ENCODE data around the gene HTRA3. TPM values are rescaled to one million over a fixed set of nuclear protein-coding genes. Genes with fewer than 3 reads are reported as not detected.
A peak's percentile ranks its signal among the peaks of the same experiment; 100 is the strongest.

The HTRA3 gene
- total RNA-seq, 1 donor from 2014 or later, result 131 TPM

DNA sequence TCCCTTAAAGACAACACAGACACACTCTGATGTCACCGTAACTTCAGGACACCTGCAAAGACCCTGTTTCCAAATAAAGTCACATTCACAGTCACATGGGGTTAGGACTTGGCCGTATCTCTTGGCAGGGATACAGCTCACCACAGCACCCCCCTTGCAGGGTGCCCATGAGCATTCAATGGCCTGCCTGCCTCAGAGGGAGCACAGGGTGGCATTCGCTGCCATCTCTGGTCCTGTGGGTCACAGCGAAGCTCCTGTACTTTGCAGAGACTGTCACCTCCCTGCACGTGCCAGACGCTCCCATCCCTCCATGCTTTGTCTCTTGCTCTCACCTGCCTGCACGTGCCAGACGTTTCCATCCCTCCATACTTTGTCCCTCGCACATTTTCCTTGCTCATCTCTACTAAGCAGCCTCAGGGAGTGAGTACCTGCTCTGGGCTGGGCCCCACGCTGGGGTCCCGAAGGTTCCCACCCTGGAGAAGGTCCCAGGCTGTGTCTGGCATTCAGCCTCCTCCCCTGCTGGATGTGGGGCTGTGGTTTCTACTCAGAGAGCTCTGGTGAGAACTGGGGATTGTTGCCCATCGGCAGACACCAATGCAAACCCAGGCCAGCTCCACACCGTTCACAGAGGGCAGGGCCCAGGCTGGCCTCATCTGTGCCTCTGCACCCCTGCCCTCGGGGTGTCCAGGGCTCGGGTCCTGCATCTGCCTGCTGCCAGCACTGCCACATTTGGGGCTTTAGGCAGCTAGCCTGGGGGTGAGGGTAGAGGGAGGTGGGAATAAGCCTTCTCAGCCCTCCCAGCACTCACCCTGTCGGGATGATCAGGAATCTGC is 15.8 kb downstream of the HTRA3 start:
- DNase-seq (ENCODE audit: missing footprints), result peak; percentile 63
- ATAC-seq, result peak; percentile 29
- intact Hi-C loops (cut with DNase I), result no loop called here

- intact Hi-C loops (cut with DNase I), result no loop called here
- ATAC-seq, result peak; percentile 75
- DNase-seq (ENCODE audit: missing footprints), result peak; percentile 81
These were observed 16.6 kb downstream of the HTRA3 start for GRCh38 chr4:8285976-8286718.

GRCh38 chr4:8286719-8287342 is 17.3 kb downstream of the HTRA3 start:
- DNase-seq (ENCODE audit: missing footprints), result peak; percentile 45
- intact Hi-C loops (cut with DNase I), result no loop called here
- ATAC-seq, result no peak

- DNase-seq (ENCODE audit: missing footprints) (peak; percentile 0), ATAC-seq (no peak)
- intact Hi-C loops (cut with DNase I), result no loop called here
These were observed 18.1 kb downstream of the HTRA3 start for GRCh38 chr4:8287343-8288280.

DNA sequence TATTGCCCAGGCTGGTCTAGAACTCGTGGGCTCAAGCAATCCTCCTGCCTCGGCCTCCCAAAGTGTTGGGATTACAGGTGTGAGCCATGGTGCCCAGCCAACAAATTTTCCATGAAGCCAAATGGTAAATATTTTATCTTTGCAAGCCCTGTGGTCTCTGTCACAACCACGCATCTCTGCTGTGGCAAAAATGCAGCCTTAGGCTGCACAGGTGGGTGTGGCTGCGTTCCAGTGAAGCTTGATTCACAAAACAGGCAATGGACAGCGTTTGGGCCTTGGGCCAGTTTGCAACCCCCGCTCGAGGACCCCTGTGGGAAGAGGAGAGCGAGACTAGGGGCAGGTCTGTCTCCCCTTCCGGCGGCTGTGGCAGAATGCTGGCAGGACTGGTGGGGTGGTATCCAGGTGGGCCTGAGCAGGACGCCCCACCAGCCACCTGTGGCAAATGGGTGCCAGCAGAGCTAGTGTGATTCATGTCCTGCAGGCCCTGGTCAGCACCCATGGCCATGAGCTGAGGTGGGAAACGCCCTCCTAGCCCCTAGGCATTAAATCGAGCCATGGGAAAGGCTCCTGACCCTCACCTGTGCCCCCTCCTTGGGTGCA is 19.7 kb downstream of the HTRA3 start:
- DNase-seq (ENCODE audit: missing footprints), result peak; percentile 26
- intact Hi-C loops (cut with DNase I), result no loop called here
- ATAC-seq, result no peak

DNA sequence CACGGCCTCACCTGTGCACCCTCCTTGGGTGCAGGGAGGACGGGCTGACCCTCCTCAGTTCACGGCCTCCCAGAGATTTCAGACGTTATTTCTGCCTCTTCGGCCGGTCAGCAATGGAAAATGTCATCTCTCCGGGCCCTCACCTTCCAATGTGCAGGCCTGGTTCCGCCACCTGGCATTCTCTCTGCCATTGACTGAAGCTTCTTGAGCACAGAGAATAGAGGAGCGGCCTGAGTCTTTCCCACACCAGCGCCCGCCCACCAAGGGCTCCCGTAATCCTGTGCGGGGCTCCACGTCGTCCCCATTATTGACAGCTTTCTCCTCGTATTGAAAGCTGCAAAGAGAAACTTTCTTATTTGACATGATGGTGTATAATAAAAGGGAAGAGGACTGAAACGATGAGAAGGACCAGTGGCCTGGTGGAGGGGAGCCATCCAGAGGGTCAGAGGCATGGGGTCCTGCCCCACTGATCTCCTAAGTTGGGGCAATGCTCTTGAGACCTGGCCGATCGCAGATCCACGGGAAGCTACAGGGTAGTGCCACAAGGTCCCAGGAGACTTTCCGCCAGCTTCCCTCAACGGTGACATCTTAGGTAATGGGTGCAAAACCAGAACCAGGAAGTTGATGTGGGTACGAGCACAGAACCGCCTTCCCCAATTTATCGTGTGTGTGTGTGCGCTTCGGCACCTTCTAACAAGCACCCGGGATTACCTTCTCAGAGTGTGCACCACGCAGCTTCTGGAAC is 20.6 kb downstream of the HTRA3 start:
- no peak for ATAC-seq
- peak; percentile 32 for DNase-seq (ENCODE audit: missing footprints)
- intact Hi-C loops (cut with DNase I), result no loop called here

DNA sequence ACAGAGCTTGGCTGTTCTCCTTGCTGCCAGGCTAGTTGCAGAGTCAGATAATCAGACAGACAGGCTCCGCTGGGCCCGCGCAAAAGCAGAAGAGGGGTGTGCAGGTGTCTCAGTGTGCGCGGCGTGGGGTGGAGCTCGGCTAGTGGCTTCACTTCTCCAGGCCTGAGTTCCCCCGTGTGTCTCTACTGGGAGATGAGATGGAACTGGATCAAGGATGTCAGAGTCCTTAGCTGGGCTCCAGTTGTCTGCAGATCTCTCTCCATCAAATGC is 21.1 kb downstream of the HTRA3 start:
- DNase-seq (ENCODE audit: missing footprints) (no peak), ATAC-seq (no peak)
- intact Hi-C loops (cut with DNase I), result no loop called here

GRCh38 chr4:8291036-8291682 is 21.6 kb downstream of the HTRA3 start:
- intact Hi-C loops (cut with DNase I), result no loop called here
- ATAC-seq (no peak), DNase-seq (ENCODE audit: missing footprints) (peak; percentile 31)

- DNase-seq (ENCODE audit: missing footprints), result peak; percentile 11
- intact Hi-C loops (cut with DNase I), result no loop called here
- no peak for ATAC-seq
These were observed 22.3 kb downstream of the HTRA3 start for GRCh38 chr4:8291701-8292477.

- peak; percentile 9 for DNase-seq (ENCODE audit: missing footprints)
- ATAC-seq, result no peak
- intact Hi-C loops (cut with DNase I), result no loop called here
These were observed 23.0 kb downstream of the HTRA3 start for GRCh38 chr4:8292478-8293107.

DNA sequence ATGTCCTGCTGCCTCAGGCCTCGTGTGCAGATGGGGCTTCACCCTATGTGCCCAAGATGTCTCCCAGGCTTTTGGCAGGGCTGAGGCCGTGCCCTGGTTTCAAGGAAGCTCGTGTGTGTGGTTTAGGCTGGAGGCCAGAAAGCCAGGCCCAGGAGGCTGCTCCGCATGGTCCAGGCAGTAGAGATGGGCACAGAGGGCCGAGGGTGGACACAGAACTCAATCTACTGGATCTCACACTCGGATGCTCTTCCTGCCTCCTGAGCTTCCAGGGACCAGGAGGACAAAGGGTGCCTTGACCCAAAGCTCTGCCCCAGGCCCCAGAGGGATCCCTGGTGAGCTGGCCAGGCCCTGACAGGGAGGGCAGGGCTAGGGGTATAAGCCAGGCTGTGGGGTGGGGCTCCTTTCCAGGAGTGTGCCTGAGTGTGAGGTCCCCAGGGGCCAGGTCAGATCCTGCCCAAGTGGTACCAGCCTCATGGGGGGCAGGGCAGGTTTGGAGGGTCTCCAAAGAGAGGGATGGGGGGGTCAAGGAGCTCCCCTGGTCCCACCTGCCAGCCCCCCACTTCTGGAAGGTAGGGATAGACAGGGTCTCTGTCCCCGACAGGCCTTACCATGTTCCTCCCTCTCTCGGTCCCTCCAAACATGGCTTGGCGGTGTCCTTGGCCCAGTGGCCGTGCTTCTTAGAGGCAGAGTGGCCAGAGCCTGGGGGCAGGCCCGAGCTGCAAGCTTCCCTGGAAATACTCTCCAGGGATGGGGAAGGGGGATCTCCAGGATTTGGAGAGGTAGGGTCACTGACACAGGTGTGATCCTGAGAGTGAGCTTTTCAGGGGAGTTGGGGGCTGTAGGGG is 23.8 kb downstream of the HTRA3 start:
- DNase-seq (ENCODE audit: missing footprints) (peak; percentile 34), ATAC-seq (no peak)
- intact Hi-C loops (cut with DNase I), result no loop called here

GRCh38 chr4:8294036-8294435 is 24.5 kb downstream of the HTRA3 start:
- peak; percentile 31 for DNase-seq (ENCODE audit: missing footprints)
- intact Hi-C loops (cut with DNase I), result no loop called here

GRCh38 chr4:8294775-8295174 is 25.2 kb downstream of the HTRA3 start:
- intact Hi-C loops (cut with DNase I), result no loop called here
- DNase-seq (ENCODE audit: missing footprints) (no peak), ATAC-seq (no peak)

More at GRCh38 chr4:8294036-8294435, 24.5 kb downstream of the HTRA3 start:
- ATAC-seq, result no peak

GRCh38 chr4:8295471-8295870 is 25.9 kb downstream of the HTRA3 start:
- intact Hi-C loops (cut with DNase I), result no loop called here
- DNase-seq (ENCODE audit: missing footprints) (peak; percentile 40), ATAC-seq (no peak)

GRCh38 chr4:8296491-8296890 is 26.9 kb downstream of the HTRA3 start:
- DNase-seq (ENCODE audit: missing footprints), result peak; percentile 1

More at GRCh38 chr4:8296491-8296890, 26.9 kb downstream of the HTRA3 start:
- ATAC-seq, result peak; percentile 9
- intact Hi-C loops (cut with DNase I), result no loop called here
